Esophagus (tissue), 2 donors: ENCODE results near the gene ERRFI1. TPM values are rescaled to one million over a fixed set of nuclear protein-coding genes. Genes with fewer than 3 reads are reported as not detected.
"Not testable (repeated sequence)": the region's sequence is repeated elsewhere in the genome, so short reads cannot be mapped to it uniquely, and the experiment has no call there.

Experiments
- H3K27ac ChIP-seq, 2 donors: one replicate each; pipeline ENCODE4 v1.5.1; 2013; ENCODE audit warnings: low read depth in 2 of 2, mild to moderate bottlenecking in 2 of 2, inconsistent platforms in 1 of 2, low read length in 1 of 2, moderate library complexity in 1 of 2
- H3K27me3 ChIP-seq, 2 donors: one replicate each; pipeline ENCODE4 v1.6.1; 2013; ENCODE audit warnings: low read length in 2 of 2, control low read depth in 1 of 2, mild to moderate bottlenecking in 1 of 2; ENCODE audit not compliant: insufficient read depth in 2 of 2, control insufficient read depth in 1 of 2
- H3K36me3 ChIP-seq, 2 donors: one replicate each; pipeline ENCODE4 v1.6.1; 2013; ENCODE audit warnings: low read length in 1 of 2; ENCODE audit not compliant: control insufficient read depth in 2 of 2, insufficient read depth in 2 of 2
- H3K4me1 ChIP-seq, 2 donors: one replicate each; pipeline ENCODE4 v1.6.1; 2013; ENCODE audit warnings: low read length in 1 of 2; ENCODE audit not compliant: control insufficient read depth in 2 of 2, insufficient read depth in 2 of 2
- H3K4me3 ChIP-seq, 2 donors: one replicate each; pipeline ENCODE4 v1.5.1; 2013; ENCODE audit warnings: low read length in 2 of 2, mild to moderate bottlenecking in 2 of 2, low read depth in 1 of 2, moderate library complexity in 1 of 2
- H3K9me3 ChIP-seq, 2 donors: one replicate each; pipeline ENCODE4 v1.6.1; 2013; ENCODE audit warnings: mild to moderate bottlenecking in 2 of 2, low read depth in 1 of 2, low read length in 1 of 2, moderate library complexity in 1 of 2; ENCODE audit not compliant: control insufficient read depth in 2 of 2, insufficient read depth in 1 of 2
- WGBS, 2 donors: extraction: QIAGEN DNeasy Blood & Tissue Kit; methylation state at CpG; one replicate each; pipeline ENCODE4 v1.1.7; 2013; 5-methylcytosine and 5-hydroxymethylcytosine counted together
- polyA plus RNA-seq, 2 donors: library from polyadenylated mRNA; stranded (reverse); fragments of 200-250 nt; gene quantifications; one replicate each; pipeline ENCODE4 v1.2.3, GENCODE V29; 2013
- donor health status: healthy with polysubstance abuse.
- donor health status: Bipolar disorder and iron deficiency.

ERRFI1 gene
- polyA plus RNA-seq, 2 donors, result 18.2 to 21.3 TPM

DNA sequence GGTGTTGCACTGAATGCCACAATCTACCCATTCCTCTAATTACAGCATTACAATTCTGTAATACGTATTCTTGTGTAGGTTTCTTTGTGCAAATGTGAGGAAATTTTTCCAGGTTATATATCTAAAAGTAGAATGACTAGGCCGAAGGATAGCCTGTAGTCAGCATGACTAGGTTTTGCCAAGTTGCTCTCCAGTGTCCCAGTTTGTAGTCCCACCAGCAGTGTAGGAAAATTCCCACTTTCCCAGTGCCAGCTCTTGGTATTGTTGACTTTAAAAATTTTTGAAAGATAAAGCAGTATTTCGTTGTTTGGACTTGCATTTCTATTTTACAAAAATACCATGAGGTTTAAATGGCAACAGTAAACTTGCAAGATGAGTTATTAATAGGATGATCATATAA, 61.6 kb downstream of the ERRFI1 start:
- Histone ChIP-seq H3K36me3 (peaks cover 10% of the 10 kb centered on the region in 2 donors), H3K4me3 (no peak overlapping the region), H3K27me3 (no peaks in the 10 kb centered on the region), H3K9me3 (no peaks in the 10 kb centered on the region), H3K27ac (no peak overlapping the region), H3K4me1 (no peaks in the 10 kb centered on the region)
- 68 to 73% methylated on average over 3 of the region's 3 CpGs for WGBS, 2 donors

DNA sequence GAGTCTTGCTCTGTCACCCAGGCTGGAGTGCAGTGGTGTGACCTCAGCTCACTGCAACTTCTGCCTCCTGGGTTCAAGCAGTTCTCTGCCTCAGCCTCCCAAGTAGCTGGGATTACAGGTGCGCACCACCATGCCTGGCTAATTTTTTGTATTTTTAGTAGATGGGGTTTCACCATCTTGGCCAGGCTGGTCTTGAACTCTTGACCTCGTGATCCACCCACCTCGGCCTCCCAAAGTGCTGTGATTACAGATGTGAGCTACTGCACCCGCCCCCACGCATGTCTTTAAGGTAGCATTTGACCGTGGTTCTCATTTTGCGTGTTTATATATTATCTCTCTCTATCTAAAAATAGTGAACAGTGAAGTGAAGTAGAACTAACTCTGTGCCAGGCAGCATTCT, 62.3 kb downstream of the ERRFI1 start:
- H3K4me3 ChIP-seq, H3K4me1 ChIP-seq, H3K27ac ChIP-seq, H3K9me3 ChIP-seq, H3K27me3 ChIP-seq: not testable (repeated sequence)
- H3K36me3 ChIP-seq, result peaks cover 10% of the 10 kb centered on the region in 2 donors
- 89 to 92% methylated on average over 7 of the region's 7 CpGs for WGBS, 2 donors

DNA sequence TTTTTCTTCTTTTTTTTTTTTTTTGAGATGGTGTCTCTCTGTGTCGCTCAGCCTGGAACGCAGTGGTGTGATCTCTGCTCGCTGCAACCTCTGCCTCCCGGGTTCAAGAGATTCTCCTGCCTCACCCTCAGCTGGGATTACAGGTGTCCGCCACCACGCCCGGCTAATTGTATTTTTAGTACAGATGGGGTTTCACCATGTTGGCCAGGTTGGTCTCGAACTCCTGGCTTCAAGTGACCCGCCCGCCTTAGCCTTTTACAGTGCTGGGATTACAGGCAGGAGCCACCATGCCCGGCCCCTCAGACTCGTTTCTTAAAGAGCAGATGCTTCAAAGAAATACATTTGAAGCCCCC, 62.8 kb downstream of the ERRFI1 start:
- H3K9me3 ChIP-seq, H3K4me1 ChIP-seq, H3K4me3 ChIP-seq, H3K27me3 ChIP-seq, H3K27ac ChIP-seq: not testable (repeated sequence)
- peaks cover 10% of the 10 kb centered on the region in 2 donors for H3K36me3 ChIP-seq
- 94 to 99% methylated on average over 12 of the region's 12 CpGs for WGBS, 2 donors

DNA sequence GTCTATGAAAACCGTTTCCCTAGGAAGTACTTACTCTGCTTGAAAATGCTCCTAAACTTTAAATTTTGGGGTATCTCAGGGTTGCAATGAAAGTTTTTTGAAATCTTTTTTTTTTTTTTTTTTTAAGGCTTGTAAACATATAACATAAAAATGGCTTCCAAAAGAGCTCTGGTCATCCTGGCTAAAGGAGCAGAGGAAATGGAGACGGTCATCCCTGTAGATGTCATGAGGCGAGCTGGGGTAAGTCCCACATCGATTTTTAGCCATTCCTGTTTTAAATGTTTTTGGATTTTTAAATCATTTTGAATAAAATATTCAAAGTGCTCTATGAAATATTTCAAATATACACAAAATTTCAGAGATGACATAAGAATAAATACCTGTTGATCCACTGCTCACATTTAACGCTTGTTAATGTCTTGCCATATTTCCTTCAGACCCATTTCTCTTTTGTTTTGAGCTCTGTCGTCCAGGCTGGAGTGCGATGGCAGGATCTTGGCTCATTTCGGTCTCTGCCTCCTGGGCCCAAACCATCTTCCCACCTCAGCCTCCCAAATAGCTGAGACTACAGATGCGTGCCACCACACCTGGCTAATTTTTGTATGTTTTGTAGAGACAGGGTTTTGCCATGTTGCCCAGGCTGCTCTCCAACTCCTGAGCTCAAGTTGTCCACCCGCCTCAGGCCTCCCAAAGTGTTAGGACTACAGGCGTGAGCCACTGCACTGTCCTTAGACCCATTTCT, 63.3 kb downstream of the ERRFI1 start:
- Histone ChIP-seq H3K36me3 (peaks cover 10% of the 10 kb centered on the region in 2 donors), H3K27ac (no peak overlapping the region), H3K4me1 (no peaks in the 10 kb centered on the region), H3K9me3 (no peaks in the 10 kb centered on the region), H3K4me3 (peak overlapping the region in 1 of 2 donors; percentile 87), H3K27me3 (no peaks in the 10 kb centered on the region)
- WGBS, 2 donors, result 79 to 84% methylated on average over 11 of the region's 11 CpGs

DNA sequence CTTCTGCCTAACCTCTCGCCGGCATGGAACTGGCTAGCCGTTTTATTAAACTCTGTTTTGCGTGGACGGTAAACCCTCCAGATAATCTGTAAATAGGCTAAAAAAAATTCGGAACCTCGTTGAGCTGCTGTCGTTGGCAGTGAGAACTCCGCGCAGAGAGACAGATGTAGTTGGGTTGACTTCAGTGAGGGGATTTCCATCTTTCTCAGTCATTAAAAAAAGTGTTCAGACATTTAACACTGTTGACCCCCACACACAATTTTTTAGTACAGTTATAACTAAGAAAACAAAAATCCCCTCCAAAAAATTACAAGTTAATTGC, 64.1 kb downstream of the ERRFI1 start:
- Histone ChIP-seq H3K4me3 (peak overlapping the region; percentile 87 to 99), H3K27me3 (no peaks in the 10 kb centered on the region), H3K9me3 (no peaks in the 10 kb centered on the region), H3K27ac (peak overlapping the region; percentile 93 to 94), H3K4me1 (no peaks in the 10 kb centered on the region), H3K36me3 (peaks cover 10% of the 10 kb centered on the region in 2 donors)
- 0 to 1% methylated on average over 10 of the region's 10 CpGs for WGBS, 2 donors

Other genes starting within 250 kb of the ERRFI1 start
- gene PER3, start 242.0 kb downstream of the ERRFI1 start, polyA plus RNA-seq, result 10 to 100 TPM in 1 of 2 donors, 1 to 10 TPM in 1; 6.6 to 11.8 TPM
- under 1 TPM; 0.04 to 0.56 TPM for gene UTS2, start 173.2 kb downstream of the ERRFI1 start, polyA plus RNA-seq
- under 1 TPM; 0.02 to 0.12 TPM for gene TNFRSF9, start 85.5 kb downstream of the ERRFI1 start, polyA plus RNA-seq
- 100 to 1,000 TPM; 146 to 184 TPM for gene PARK7, start 64.6 kb downstream of the ERRFI1 start, polyA plus RNA-seq